Activated CD4-positive, alpha-beta T cell treated with anti-CD3 and anti-CD28 coated beads, Interleukin-2, Interleukin-6, amounts not matched to agents 100 ng/mL and 50 ng/mL, durations not matched to agents 16 hours and 8 hours (primary cell): ENCODE results near the gene GCDH.
"Not testable (repeated sequence)": the region's sequence is repeated elsewhere in the genome, so short reads cannot be mapped to it uniquely, and the experiment has no call there.

Experiments
- DNase-seq: peaks from one replicate; pipeline ENCODE4 v3.0.0-alpha.2; 2020

Gene GCDH

DNA sequence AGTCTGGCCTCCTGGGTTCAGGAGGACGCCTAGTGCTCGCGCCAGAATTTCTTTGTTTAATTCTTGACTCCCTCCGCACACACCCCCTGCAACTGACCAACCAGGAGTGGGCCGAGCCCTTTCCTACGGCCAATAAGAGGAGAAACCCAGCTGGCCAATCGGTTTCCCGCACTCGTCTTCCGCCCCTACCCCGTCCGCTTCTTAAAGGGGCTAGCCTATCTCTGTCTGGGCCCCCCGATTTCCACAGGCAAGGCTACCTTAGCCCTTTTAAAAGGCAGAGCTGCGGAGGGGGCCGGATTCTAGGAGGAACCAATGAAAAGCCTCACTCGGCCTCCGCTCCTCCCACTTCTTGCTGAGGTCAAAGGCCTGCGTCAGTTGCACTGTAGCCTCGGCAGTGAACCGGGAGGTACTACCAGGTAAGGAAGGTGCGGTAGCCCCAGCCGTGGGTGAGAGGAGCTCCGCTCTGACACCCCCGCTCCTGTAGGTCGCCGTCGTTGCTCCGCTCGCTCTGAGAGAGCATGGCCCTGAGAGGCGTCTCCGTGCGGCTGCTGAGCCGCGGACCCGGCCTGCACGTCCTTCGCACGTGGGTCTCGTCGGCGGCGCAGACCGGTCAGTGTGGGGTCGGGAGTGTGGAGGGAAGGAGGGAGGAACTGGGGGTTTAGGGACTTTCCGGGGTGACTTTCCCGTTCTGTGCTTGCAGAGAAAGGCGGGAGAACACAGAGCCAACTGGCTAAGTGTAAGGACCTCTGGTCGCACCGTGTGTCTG is at the start of gene GCDH:
Gene GCDH, plus strand, starts transcription at position 374 of the 766 bp plus-strand sequence. Its CDS starts 145 bp downstream, at position 519.
- DNase-seq: peak; percentile 99

DNA sequence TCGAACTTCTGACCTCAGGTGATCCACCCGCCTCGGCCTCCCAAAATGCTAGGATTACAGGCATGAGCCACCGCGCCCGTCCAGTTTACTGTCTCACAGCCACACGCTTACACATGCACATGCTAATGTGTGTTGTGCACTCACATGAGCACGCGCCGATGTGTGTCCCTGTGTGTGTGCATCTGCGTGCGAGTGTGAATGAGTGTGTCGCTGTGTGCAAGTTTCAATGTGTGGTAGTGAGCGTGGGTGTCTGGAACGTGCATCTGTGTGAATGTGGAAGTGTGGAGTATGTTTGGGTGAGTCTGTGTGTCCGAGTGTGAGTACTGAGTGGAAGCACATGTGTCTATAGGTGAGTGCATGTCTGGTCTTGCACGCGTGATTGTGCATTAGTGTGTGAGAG is 48.4 kb upstream of the GCDH start:
- DNase-seq: no peak

DNA sequence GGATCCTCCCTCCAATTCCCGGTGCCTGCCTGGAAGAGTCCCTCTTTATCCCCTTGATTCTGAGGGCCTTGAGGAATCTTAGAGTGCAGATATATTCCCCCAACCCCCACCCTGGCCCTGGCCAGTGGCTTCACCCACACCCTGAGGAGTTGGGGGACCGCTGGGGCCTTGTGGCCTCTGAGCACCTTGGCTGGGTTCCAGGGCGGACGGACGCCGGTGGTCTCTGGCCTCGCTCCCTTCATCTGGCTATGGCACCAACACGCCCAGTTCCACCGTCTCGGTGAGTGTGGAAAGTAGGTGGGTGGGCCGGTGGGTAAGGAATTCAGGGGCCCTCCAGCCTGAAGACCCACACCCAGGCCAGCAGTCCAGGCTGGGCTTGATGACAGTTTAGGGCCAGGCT is 47.6 kb upstream of the GCDH start:
- no peak for DNase-seq

DNA sequence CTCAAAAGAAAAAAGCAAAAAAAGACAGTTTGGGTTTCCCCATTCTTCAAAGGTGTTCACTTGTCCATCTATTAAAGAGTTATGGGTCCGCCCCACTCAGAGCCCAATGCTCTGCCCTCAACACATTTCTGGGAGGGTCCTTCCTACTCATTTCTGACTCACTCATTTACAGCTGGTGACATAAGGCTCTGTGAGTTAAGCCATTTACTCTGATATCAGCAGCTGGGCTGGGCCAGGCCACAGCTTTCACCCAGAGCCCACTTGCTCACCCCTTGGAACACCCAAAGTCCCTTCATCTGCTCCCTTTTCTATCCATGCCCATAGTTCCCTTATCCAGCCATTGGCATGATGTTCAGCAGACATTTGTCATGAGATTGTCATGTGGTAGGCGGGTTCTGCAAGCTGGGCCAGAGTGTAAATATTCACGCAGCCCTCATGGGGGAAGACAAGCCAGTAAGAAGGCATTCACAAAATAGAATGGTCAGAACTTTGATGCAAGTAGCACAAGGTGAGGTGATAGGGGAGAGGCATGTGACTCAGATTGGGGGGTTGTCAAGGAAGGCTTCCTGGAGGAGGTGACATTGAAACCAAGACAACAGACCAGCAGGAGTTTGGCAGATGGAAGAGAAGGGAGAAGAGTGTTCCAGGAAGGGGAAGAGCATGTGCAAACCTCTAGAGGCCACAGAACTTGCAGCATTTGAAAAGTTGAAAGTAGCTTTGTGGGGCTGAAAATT is 46.8 kb upstream of the GCDH start:
- no peak for DNase-seq

DNA sequence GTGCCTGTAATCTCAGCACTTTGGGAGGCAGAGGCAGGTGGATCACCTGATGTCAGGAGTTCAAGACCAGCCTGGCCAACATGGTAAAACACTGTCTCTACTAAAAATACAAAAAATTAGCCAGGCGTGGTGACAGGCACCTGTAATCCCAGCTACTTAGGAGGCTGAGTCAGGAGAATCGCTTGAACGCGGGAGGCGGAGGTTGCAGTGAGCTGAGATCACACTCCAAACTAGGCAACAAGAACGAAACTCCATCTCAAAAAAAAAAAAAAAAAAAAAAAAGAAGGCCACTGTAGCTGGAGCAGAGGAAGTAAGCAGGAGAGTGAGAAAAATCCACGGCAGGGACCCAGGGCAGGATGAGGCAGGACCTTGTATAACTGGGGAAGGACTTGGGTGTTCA is 44.3 kb upstream of the GCDH start:
- not testable (repeated sequence) for DNase-seq

DNA sequence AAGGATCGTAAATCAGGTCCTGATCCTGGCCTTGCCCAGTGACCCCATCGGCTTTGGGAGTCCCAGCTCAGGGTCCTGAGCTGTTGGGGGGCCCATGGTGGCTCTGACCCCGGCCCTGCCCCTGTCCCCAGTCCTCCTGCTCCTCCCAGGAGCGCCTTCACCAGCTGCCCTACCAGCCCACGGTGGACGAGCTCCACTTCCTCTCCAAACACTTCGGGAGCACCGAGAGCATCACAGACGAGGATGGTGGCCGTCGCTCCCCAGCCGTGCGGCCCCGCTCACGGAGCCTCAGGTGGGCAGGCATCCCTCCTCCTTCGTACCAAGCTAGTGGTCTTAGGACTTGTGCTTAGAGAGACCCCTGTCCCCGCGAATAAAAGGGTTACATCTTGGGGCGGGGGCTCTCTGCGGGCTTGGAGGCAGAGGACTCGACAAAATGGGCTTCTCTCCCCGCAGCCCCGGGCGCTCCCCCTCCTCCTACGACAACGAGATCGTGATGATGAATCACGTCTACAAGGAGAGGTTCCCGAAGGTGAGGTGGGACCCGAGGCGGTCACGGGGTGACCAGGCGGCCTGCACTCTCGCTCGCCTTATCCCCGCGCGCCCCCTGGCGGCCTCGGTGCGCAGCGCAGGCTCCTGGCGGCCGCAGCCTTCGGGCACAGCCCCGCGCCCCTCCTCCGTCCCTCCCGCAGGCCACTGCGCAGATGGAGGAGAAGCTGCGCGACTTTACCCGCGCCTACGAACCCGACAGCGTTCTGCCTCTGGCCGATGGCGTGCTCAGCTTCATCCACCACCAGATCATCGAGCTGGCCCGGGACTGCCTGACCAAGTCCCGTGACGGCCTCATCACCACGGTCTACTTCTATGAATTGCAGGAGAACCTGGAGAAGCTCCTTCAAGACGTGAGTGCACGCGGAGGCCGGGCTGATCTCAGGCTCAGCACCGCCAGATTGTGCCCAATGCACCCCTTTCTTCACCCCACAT is 43.5 kb upstream of the GCDH start:
- DNase-seq: peak; percentile 91

DNA sequence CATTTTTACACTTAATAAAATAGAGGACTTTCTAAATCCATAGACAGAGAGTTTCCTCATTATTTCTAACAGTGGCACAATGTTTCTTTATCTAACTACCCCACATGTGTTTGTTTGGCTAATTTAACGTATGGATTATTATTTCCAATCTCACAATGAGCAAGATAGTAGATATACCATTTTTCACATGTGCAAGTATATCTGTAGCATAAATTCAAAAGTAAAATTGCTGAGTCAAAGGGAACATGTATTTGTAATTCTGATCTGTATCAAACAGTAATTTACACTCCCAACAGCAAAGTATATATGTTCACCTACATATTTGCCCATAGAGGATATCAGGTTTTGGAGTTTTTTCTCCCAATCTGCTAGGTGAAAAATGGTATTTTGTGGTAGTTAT is 34.3 kb upstream of the GCDH start:
- DNase-seq: no peak

DNA sequence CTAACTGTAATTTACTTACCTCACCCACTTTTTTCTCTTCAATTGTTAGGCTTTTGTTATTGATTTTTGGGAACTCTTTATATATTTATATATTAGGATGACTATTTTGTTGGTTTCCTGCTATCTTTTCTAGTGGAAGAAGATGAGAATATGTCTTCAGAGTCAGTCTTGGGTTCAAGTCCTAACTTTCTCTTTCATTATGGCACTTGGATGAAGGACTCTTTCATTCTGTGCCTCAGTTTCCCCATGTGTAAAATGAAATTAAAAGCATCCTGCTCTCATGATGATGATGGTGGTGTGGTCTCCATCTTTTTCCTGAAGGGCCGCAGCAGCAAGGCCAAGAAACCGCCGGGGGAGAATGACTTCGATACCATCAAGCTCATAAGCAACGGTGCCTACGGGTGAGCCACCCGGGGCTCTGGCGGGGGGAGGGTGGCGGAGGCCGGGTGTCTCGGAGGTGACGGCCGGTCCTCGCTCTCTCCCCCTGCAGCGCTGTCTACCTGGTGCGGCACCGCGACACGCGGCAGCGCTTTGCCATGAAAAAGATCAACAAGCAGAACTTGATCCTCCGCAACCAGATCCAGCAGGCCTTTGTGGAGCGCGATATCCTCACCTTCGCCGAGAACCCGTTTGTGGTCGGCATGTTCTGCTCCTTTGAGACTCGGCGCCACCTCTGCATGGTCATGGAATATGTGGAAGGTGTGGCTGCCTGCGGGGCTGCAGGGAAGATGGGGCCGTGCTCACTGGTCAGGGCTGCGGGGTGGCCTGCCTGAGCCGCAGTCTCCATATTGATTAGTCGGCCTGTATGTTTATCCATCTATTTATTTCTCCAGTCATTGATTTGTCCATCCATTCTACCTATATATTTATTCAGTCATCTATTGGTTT is 32.7 kb upstream of the GCDH start:
- no peak for DNase-seq

DNA sequence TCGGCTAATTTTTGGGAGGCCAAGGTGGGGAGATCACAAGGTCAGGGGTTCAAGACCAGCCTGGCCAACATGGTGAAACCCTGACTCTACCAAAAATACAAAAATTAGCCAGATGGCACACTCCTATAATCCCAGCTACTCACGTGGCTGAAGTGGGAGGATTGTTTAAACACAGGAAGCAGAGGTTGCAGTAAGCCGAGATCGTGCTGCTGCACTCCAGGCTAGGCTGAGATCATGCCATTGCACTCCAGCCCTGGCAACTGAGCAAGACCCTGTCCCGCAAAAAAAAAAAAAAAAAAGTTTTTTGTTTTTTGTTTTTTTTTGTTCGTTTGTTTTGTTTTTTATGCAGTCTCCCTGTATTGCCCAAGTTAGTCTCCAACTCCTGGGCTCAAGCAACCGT is 31.4 kb upstream of the GCDH start:
- no peak for DNase-seq

DNA sequence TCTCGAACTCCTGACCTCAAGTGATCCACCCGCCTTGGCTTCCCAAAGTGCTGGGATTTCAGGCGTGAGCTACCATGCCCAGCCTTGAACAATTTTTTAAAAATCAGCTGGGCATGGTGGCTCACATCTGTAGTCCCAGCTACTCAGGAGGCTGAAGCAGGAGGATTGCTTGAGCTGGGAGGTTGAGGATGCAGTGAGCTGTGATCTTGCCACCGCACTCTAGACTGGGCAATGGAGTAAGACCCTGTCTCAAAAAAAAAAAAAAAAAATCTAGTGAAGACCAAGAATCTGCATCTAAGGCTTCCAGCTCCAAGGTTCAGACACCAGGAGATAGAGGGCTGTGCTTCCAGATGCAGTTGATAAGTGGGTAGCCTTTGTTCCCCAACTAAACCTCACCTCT is 26.8 kb upstream of the GCDH start:
- no peak for DNase-seq

DNA sequence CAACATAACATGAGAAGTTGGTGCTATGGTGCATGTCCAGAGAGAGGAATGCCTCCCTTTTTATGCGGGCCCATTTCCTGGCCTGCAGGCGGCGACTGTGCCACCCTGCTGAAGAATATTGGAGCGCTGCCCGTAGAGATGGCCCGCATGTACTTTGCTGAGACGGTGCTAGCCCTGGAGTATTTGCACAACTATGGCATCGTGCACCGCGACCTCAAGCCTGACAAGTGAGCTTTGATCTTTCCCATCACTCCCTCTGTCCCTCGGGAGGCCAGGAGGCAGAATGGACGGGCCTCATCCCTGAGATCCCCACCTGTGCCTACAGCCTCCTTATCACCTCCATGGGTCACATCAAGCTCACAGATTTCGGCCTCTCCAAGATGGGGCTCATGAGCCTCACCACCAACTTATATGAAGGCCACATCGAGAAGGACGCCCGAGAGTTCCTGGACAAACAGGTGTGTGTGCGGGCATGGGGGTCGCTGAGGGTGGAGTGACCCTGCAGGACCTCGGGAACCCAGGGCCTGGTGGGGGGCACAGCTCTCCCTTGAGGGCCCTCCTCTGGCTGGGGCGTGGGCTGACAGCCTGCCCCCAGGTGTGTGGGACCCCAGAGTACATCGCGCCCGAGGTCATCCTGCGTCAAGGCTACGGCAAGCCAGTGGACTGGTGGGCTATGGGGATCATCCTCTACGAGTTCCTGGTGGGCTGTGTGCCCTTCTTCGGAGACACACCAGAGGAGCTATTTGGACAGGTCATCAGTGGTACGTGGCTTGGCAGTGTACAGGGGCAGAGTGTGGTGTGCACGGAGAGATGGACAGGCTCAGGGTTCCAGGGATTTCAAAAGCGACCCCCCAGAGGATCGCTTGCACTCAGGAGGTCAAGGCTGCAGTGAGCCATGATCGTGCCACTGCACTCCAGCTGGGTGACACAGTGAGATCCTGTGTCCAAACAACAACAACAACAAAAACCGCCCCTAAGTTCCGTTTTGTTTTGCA is 25.9 kb upstream of the GCDH start:
- no peak for DNase-seq

DNA sequence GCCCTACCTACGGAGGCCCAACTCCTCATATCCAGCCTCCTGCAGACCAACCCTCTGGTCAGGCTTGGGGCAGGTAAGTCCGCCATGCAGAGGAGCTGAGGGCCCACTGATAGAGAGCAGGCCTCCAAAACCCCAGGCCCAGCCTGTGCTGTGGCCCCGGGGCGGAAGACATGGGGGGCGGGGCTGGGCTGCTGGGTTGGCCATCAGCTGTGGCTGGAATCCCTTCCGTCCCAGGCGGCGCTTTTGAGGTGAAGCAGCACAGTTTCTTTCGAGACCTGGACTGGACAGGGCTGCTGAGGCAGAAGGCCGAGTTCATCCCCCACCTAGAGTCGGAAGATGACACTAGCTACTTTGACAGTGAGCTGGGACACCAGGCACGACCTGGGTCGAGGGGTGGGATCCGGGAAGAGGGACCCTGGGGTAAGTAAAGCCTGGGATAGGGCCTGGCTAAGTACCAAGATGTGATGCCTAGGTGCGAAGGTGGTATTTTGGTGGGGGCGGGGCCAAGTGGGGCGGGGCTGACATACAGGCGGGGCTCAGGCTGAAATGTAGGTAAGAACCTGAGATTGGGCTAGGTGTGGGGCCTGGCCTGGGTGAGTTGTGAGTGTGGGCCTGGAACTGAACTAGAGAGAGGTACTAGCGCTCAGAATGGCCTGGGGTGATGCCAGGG is 25.1 kb upstream of the GCDH start:
- DNase-seq: no peak

DNA sequence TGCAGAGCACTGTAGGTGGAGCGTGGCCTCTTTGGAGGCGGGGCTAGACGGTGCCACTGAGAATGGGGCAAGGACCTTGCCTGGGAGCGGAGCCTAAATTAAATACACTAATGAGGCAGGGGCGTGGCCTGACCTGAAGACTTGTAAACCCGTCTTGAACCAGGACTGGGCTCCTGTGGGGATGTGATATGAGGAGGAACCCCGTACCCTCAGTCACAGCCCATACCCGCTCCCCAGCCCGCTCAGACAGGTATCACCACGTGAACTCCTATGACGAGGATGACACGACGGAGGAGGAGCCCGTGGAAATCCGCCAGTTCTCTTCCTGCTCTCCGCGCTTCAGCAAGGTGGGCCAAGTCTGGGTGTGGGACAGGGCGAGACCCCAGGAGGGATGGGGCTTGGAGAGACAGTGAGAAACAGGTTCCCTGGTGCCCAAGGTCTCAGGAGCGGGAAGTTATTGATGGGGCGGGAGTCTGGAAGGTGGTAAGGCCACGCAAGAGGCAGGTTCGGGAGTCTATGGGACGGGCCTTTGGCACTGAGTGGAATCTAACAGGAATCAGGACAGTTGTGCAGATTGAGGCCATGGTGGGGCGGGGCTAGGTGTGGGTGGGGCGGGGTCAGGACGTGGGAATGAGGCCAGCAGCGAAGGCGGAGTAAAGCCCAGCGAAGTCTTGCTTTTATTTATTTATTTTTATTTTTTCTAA is 24.4 kb upstream of the GCDH start:
- no peak for DNase-seq

DNA sequence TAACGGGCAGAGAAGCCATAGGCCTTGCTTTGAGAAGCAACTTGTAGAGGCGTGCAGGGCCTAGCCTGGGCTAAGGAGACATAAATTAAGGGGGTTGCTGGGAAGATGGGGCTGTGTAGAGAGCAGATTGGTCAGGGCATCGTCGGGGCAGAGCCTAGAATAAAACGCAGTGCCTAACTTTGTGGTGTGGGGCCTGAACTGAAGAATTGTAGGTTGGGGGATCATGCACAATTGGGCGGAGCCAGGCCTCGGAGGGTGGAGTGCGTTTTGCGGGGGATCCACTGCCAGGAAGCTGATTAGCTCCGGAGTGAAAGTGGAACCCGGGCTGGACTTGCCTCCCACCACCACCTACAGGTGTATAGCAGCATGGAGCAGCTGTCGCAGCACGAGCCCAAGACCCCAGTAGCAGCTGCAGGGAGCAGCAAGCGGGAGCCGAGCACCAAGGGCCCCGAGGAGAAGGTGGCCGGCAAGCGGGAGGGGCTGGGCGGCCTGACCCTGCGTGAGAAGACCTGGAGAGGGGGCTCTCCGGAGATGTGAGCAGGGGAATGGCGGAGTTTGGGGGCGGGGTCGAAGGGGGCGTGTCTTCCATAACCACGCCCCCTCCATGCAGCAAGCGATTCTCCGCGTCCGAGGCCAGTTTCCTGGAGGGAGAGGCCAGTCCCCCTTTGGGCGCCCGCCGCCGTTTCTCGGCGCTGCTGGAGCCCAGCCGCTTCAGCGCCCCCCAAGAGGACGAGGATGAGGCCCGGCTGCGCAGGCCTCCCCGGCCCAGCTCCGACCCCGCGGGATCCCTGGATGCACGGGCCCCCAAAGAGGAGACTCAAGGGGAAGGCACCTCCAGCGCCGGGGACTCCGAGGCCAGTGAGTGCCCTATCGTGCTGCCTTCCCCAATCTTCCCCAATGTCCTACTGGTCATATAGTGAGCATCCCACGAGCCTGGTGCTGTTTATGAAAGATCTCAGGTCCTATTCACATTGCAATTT is 23.6 kb upstream of the GCDH start:
- peak; percentile 73 for DNase-seq

DNA sequence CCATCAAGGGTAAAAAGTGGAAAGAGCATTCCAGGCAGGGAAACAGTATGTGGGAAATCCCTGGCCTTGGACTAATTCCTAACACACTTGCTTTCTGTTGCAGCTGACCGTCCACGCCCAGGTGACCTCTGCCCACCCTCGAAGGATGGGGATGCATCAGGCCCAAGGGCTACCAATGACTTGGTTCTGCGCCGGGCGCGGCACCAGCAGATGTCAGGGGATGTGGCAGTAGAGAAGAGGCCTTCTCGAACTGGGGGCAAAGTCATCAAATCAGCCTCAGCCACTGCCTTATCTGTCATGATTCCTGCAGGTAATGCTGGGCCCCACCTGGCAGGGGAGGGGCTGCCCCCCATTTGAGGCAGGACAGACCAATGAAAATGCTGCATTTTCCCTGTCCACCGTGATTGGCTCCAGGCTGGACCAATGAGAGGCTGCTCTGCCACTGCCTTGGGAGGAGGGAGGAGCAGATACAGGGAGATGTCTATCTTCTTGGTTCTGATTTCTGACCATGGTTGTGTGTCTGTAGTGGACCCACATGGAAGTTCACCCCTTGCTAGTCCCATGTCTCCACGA is 22.3 kb upstream of the GCDH start:
- peak; percentile 22 for DNase-seq

DNA sequence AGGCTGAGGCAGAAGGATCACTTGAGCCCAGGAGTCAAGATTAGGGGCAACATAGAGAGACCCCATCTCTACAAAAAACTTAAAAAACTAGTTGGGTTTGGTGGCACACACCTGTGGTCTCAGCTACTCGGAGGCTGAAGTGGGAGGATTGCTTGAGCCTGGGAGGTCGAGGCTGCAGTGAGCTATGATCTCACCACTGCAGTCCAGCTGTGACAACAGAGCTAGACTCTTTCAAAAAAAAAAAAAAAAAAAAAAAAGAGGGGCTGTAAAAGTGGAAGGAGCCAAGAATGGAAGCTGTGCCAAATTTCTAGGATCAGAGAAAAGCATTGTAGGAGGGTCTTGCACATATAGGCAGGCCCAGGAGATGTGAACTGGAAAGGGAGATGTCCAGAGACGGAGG is 19.3 kb upstream of the GCDH start:
- DNase-seq: no peak

DNA sequence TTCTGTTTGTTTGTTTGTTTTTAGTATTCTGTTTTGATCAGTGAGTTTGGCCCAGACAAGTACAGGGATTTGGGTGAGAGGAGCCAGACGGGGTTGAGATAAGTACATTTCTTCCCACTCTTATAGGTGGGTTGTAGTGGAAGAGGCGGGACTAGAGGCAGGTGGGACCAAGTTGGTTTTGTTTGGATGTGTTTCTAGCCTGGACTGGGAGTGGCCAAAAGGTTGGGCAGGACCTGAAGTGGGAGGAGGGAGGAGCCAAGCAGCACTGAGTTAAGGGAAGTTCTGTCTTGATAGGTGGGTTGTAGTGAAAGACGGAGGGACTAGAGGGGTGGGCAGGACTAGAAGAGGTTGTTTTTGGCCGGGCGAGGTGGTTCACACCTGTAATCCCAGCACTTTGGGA is 18.7 kb upstream of the GCDH start:
- no peak for DNase-seq
